NCI-H2227 treated with DMSO at 0.1 percent for 48 hours (cell line): ENCODE measurements around the gene PTPN14.
A peak's percentile ranks its signal among the peaks of the same experiment; 100 is the strongest.
"Not testable (repeated sequence)": the region's sequence is repeated elsewhere in the genome, so short reads cannot be mapped to it uniquely, and the experiment has no call there.

Experiments used
- DNase-seq: peaks from one replicate; lab custom pipeline; 2025; lab: John Stamatoyannopoulos, UW

PTPN14 gene

GRCh38 chr1:214400131-214400530 is 151.3 kb downstream of the PTPN14 start:
- no peak for DNase-seq

- no peak for DNase-seq
These were observed 152.9 kb downstream of the PTPN14 start for GRCh38 chr1:214398490-214398889.

- no peak for DNase-seq
These were observed 153.9 kb downstream of the PTPN14 start for GRCh38 chr1:214397497-214397896.

DNA sequence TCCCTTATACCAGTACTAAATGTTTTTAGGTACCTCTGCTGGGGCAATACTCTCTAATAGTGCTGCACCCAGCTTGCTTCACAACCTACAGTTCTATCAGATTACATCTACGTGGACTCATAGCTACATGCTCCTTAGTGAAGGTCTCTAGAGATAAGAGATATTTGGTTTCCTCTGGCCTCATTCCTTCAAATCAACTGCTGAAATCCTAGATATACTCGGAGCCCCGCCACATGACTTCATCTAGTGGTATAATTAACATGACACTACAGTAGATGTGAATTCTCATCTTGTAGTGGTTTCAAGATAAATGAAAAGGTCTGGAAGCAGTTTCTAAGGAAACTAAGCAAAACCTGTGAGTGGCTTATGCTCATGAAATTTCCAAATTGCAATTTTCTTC is 155.1 kb downstream of the PTPN14 start:
- DNase-seq: no peak

DNA sequence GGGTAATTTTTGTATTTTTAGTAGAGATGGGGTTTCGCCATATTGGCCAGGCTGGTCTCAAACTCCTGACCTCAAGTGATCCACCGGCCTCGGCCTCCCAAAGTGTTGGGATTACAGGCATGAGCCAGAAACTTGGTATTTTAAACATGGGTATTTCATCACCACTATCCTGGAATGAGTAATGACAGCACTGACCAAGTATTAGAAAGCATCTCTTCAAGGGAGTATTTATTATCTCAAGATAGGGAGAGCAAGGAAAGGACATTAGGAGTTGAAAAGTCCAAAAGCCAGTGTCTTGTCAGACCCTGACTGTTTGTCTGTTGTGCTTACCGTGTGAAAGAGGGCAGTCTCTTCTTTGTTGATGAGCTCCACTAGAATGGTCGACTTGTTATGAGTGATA is 156.8 kb downstream of the PTPN14 start:
- not testable (repeated sequence) for DNase-seq

GRCh38 chr1:214393086-214393485 is 158.3 kb downstream of the PTPN14 start:
- DNase-seq: no peak

- peak; percentile 30 for DNase-seq
These were observed 159.3 kb downstream of the PTPN14 start for GRCh38 chr1:214391873-214392645.

GRCh38 chr1:214389734-214390133 is 161.7 kb downstream of the PTPN14 start:
- DNase-seq: no peak

DNA sequence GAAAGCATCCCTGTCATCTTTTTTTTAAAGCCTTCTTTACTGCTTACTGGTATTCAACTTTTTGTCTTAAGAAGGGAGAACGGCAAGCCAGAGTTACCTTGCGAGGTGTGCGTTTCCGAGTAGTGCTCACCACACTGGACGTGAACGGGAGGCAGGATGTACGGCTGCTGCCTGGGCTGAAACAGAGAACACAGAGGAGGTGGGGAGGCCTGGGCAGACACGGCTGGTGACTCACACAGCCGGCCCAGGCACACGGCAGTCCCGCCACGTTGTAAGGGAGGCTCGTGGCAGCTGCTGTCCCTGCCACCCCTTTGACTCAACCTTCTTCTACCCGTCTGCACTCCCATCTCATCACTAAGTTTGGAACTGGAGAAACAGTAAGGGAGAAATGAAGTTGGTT is 164.7 kb downstream of the PTPN14 start:
- DNase-seq: no peak

GRCh38 chr1:214386333-214386732 is 165.1 kb downstream of the PTPN14 start:
- DNase-seq: no peak

- no peak for DNase-seq
These were observed 166.0 kb downstream of the PTPN14 start for GRCh38 chr1:214385428-214385827.

DNA sequence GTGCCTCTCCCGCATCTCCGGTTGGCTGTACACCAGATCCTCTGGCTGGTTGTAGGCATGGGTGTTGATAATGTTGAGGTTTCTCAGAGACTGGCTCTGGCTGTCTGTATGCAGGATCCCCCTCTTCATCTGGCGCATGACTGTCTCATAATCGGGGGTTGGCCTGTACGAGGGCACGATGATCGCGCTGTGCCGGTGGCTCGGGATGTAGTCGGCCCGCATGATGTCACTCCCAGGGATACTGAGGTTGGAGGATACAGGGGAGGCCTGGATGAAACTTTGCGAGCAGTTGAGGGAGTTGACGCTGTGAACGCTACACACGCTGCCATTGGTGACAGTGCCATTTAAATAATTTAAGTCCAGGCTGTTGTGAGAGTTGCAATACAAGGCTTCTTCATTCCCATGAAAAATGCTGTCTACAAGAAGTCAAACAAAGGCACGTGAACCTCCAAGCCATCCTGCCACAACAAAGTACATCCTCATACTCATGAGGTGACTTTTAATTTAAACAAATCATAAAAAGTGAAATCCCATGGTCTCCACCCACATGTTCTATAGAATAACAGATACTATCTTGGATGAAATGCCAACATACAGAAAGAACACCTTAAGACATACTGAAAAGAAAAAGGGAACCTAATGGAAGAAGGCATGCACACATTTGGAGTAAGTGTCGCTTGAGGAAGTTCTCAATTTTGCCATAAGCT is 166.9 kb downstream of the PTPN14 start:
- no peak for DNase-seq

DNA sequence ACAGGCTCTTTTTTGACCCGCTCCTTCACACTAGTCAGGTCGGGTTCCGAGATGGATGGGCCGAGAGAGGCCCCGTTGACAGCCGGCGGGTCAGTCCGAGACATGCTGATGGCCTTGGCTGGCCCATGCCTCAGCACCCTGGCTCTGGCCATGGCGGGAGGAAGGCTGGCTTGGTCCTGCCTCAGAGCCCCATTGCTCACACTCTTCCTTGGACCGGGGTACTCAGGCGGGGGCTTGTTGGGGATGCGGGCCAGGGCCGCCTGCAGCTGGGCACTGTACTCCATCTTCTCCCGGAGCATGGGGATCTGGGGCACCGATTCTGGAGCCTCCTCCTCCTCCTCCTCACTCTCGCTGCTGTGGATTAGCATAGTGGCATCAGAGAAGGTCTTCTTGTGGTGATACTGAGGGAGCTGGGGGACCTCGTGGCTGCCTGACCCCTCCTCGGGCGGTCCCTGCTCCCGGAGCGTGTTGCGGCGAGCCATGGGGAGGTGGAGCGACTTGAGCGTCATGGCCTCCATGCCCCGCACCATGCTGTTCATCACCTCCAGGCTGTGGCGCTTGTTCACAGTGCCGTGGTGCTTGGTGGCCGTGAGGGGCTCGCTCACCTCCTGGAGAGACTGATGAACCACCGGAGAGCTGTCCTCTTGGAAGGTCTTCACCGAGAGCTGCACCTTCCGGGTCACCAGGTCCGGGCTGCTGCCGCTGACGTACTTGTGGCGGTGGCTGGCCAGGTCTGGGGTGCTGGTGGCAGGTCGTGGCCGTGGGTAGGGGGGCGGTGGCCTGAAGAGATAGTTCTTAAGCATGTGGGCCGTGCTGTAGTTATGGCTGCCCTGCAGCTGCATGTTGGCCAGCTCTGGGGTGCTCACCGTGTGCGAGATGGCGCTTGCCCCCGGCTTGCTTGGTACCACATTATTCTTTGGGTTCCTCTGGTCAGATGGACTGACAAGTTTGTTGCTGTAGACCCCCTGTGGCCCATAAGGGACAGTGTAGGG is 167.7 kb downstream of the PTPN14 start:
- no peak for DNase-seq

DNA sequence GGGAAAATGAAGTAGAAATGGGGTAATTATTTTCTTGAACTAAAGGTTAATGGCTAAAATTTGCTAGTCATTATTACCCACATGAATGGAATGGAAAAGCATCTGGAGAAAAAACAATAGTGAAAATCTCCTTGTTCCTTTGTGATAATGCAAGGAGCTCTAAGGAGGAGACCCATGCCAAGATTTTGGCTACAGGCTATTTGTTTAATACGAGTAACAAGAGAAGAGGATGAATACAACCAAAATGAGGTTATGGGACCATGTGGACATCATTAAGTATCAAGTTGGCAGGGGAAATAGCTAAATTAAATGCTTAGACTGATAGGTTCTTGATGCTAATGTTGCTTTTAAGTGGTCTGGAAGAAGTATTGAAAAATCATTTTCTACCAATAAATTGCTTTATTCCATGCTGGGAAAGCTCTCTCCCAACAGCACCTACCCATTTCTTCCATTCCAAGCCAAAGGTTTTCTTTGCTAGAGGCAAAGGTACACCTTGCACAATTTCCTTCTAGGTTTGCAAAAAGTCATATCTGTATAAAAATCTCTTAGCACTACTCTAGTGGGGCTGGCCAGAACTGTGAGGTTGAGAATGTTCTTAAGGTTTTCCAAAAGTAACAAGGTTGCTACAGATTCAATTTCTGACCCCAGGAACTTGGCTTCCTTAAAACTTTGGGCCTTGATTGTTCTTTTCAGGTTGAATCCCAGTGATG is 170.3 kb downstream of the PTPN14 start:
- no peak for DNase-seq

GRCh38 chr1:214380396-214380795 is 171.0 kb downstream of the PTPN14 start:
- no peak for DNase-seq

DNA sequence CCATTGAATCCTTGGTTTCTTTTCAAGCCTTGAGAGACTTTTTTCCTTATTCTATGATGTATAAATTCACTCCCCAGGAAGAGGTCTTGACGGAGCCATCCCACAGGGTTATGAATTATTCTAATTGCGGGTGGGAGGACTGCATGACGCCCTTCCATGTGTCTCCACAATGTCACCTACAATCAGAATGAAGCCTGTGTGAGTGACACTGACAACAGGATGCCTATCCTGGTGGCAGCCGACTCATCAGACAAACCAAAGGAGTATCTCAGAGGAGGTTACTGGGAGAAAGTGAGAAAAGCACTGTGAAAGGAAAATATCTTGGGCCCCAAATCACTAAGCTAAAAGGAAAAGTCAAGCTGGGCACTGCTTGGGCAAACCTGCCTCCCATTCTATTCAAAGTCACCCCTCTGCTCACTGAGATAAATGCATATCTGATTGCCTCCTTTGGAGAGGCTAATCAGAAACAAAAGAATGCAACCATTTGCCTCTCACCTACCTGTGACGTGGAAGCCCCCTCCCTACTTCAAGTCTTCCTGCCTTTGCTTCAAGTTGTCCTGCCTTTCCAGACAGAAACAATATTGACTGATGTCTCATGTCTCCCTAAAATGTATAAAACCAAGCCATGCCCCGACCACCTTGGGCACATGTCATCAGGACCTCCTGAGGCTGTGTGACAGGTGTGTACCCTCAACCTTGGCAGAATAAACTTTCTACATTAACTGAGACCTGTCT is 172.0 kb downstream of the PTPN14 start:
- DNase-seq: no peak

- no peak for DNase-seq
These were observed 172.9 kb downstream of the PTPN14 start for GRCh38 chr1:214378492-214378891.

GRCh38 chr1:214377886-214378285 is 173.5 kb downstream of the PTPN14 start:
- DNase-seq: no peak

DNA sequence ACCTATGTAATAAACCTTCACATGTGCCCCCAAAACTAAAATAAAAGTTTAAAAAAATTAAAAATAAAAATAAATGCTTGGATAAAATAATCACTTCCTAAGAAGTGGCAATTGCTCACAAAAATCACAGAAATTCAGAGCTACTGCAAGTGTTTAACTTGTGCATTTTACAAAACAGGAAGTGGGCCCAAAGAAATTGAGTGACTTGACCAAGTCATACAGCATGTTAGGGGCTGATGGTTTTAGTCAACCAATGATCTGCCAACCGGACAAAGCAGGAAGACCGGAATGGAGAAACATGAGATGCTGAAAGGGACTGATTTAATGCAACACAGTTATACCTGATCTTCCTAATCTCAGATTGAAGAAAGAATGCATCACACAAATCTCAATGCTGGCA is 173.9 kb downstream of the PTPN14 start:
- DNase-seq: no peak

DNA sequence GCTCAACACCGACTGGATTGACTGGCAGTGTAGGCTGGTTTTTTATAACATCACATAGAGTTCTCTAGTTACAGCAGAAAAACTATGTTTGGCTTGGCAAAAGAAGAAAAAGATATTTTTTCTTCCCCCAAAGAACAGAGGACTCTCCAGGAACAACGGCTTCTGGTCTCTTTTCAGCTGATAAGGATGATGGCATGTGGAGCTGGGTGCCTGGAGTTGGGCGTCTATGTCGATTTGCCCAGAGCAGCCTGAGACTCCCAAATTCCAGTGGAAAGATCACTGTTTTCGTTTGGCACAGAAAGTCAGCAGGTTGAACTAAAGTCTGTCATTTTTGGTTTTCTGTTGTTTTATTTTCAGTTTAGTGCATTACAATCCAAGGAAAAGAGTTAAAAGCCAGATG is 179.3 kb downstream of the PTPN14 start:
- no peak for DNase-seq

DNA sequence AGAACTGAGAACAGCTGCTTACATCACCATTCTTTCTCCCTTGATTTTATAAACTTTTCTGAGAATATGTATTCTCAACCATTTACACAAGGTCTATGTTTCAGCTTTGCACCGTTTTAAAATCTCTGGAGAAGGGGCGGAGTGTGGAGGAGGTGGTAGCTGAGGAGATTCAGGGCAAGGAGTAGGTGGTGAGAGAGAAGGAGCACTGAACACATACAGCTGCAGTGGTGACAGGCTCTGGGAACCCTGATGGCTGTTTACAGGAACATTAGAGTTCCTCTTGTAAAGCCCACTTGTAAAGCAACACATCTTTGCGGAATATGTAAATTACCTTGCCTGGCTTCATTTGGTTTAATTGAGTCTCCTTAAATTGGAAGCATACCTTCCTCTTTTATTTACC is 180.8 kb downstream of the PTPN14 start:
- DNase-seq: no peak
